ENCODE data around the gene CAAP1. TPM values are rescaled to one million over a fixed set of nuclear protein-coding genes. Genes with fewer than 3 reads are reported as not detected.

CAAP1 gene
- total and polyA plus RNA-seq, 10 of the 15 experiments (the other 5 are each of a cell fraction or from before 2014, with no cell fraction given): 11.0 to 27.5 (median 20.5) TPM

DNA sequence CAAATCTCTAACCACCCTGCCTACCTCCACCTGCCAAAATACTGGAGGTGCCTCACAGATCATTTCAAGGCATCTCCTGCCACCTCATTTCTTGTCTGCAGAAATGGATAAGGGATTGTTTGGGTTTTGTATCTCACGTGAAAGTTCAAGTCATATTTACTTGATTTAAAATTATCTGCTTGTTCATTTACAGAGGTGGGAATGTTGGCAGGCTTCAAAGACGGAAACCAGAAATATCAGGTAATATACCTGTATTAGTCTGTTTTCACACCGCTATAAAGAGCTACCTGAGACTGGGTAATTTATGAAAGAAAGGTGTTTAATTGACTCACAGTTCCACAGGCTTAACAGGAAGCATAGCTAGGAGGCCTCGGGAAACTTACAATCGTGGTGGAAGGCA lies 85.4 kb downstream of the CAAP1 start (continued):
- TF ChIP-seq TARDBP (IDR thresholded peaks at IDR 0.05; ENCODE audit: borderline replicate concordance): no peak
- no peak for TF ChIP-seq SKIL (IDR thresholded peaks at IDR 0.05; ENCODE audit: low read depth, poor library complexity, severe bottlenecking)
- no peak for TF ChIP-seq RAD21 (IDR thresholded peaks at IDR 0.05; ENCODE audit: insufficient read depth, low read depth, low read length)
- no peak for TF ChIP-seq NFYA (IDR thresholded peaks at IDR 0.05; ENCODE audit: borderline replicate concordance, low read depth, low read length)
- no peak for TF ChIP-seq NFYB (IDR thresholded peaks at IDR 0.05; ENCODE audit: insufficient read depth, low read depth, low read length)
- TF ChIP-seq RBBP5 (conservative IDR thresholded peaks at IDR 0.05): no peak

- Histone ChIP-seq H4K20me1 (ENCODE audit: control insufficient read depth, insufficient read depth) (no peaks in the 10 kb centered on the region), H3K4me3 (no peak overlapping the region), H3K27ac (ENCODE audit: control insufficient read depth, insufficient read depth) (no peak overlapping the region), H3K4me2 (ENCODE audit: control insufficient read depth, insufficient read depth) (no peak overlapping the region), H3K9ac (ENCODE audit: control insufficient read depth, insufficient read depth, low read length) (no peak overlapping the region), H3K79me2 (ENCODE audit: control insufficient read depth, insufficient read depth, low read length) (no peaks in the 10 kb centered on the region), H3K4me1 (ENCODE audit: control insufficient read depth, insufficient read depth, low read length) (no peaks in the 10 kb centered on the region), H3K9me3 (replicated peaks; ENCODE audit: control insufficient read depth, insufficient read depth, low read length) (no peaks in the 10 kb centered on the region), H2AFZ (ENCODE audit: control insufficient read depth, low read depth, low read length) (no peak overlapping the region), H3K27me3 (replicated peaks in 1 of 2; ENCODE audit: control insufficient read depth in 2 of 2, insufficient read depth in 2 of 2, low read length in 1 of 2) (no peaks in the 10 kb centered on the region), H3K36me3 (ENCODE audit: control insufficient read depth in 2 of 2, insufficient read depth in 2 of 2, low read length in 1 of 2) (no peaks in the 10 kb centered on the region)
- ChIA-PET SMC1A (ENCODE audit: uncharacterized antibody, unreplicated experiment) (no interaction called here), RAD21 (ENCODE audit: unreplicated experiment) (no interaction called here), POLR2A (no interaction called here), CTCF (interaction anchor here (1.6 kb wide), 1 partner anchor 8 kb away, joined by 6 read pairs; no protein-coding TSS in a partner anchor)
- intact Hi-C loops (cut with micrococcal nuclease; ENCODE audit: unreplicated experiment) (no loop called here), in situ Hi-C loops (cut with MboI) (no loop called here)
- FAIRE-seq (peak; percentile 62), ATAC-seq (peak; percentile 73), DNase-seq (ENCODE audit: low read depth, low spot score) (no peak)
- no TSS peak for BruUV-seq (replicated peaks)
- 60% methylated on average over 2 of the region's 2 CpGs for WGBS (ENCODE audit: insufficient coverage, insufficient replicate concordance, low lambda C conversion rate, missing lambda C conversion rate)
- no peak for TF ChIP-seq ZNF217 (IDR thresholded peaks at IDR 0.05)
- TF ChIP-seq NRF1 (conservative IDR thresholded peaks at IDR 0.05; ENCODE audit: low read depth, low read length): no peak
- TF ChIP-seq NBN (IDR thresholded peaks at IDR 0.05): no peak
- no peak for TF ChIP-seq ELK1 (IDR thresholded peaks at IDR 0.05; ENCODE audit: low read depth, low read length)
- TF ChIP-seq, protein P1, sequence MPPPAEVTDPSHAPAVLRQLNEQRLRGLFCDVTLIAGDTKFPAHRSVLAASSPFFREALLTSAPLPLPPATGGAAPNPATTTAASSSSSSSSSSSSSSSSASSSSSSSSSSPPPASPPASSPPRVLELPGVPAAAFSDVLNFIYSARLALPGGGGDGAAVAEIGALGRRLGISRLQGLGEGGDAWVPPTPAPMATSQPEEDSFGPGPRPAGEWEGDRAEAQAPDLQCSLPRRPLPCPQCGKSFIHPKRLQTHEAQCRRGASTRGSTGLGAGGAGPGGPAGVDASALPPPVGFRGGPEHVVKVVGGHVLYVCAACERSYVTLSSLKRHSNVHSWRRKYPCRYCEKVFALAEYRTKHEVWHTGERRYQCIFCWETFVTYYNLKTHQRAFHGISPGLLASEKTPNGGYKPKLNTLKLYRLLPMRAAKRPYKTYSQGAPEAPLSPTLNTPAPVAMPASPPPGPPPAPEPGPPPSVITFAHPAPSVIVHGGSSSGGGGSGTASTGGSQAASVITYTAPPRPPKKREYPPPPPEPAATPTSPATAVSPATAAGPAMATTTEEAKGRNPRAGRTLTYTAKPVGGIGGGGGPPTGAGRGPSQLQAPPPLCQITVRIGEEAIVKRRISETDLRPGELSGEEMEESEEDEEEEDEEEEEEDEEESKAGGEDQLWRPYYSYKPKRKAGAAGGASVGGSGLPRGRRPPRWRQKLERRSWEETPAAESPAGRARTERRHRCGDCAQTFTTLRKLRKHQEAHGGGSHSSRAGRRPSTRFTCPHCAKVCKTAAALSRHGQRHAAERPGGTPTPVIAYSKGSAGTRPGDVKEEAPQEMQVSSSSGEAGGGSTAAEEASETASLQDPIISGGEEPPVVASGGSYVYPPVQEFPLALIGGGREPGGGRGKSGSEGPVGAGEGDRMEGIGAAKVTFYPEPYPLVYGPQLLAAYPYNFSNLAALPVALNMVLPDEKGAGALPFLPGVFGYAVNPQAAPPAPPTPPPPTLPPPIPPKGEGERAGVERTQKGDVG (CRISPR knock-in tag; IDR thresholded peaks at IDR 0.05): no peak
- TF ChIP-seq, protein P2, sequence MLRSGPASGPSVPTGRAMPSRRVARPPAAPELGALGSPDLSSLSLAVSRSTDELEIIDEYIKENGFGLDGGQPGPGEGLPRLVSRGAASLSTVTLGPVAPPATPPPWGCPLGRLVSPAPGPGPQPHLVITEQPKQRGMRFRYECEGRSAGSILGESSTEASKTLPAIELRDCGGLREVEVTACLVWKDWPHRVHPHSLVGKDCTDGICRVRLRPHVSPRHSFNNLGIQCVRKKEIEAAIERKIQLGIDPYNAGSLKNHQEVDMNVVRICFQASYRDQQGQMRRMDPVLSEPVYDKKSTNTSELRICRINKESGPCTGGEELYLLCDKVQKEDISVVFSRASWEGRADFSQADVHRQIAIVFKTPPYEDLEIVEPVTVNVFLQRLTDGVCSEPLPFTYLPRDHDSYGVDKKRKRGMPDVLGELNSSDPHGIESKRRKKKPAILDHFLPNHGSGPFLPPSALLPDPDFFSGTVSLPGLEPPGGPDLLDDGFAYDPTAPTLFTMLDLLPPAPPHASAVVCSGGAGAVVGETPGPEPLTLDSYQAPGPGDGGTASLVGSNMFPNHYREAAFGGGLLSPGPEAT (IDR thresholded peaks at IDR 0.05; ENCODE audit: low read depth): no peak
- no peak for TF ChIP-seq TARDBP (IDR thresholded peaks at IDR 0.05; ENCODE audit: borderline replicate concordance)
- TF ChIP-seq POU2F2 (IDR thresholded peaks at IDR 0.05; ENCODE audit: borderline replicate concordance, low read depth, low read length): peak; percentile 63; the same call in 1 of the 3 replicates
- TF ChIP-seq RCOR1 (conservative IDR thresholded peaks at IDR 0.05; ENCODE audit: low read depth, low read length): no peak
Measured at GRCh38 chr9:26802921-26803320, 89.7 kb downstream of the CAAP1 start.
